HG02798 (cell line): ENCODE measurements around the gene DPYSL4.
"Not testable (repeated sequence)": the region's sequence is repeated elsewhere in the genome, so short reads cannot be mapped to it uniquely, and the experiment has no call there.

Experiments
- ATAC-seq: cut with Tn5 transposase; IDR thresholded peaks from one replicate; pipeline ENCODE4 v1.9.1; 2021; ENCODE audit warnings: mild to moderate bottlenecking; ENCODE audit not compliant: unreplicated experiment, poor library complexity

The DPYSL4 gene

DNA sequence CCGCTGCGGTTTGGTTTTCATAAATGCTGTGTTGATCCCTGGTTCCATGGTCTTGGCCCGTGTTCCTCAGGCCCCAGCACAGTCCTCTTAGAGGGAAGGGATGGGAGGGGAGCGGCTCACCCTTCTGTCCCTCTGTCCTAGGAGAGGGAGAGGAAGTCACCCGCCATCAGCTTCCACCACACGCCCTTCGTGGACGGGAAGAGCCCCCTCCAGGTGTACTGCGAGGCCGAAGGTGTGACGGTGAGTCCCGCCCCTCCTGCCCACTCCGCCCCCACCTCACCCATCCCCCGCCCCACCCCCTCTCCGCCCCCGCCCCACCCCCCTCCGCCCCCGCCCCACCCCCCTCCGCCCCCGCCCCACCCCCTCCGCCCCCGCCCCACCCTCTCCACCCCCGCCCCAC, 37.5 kb upstream of the DPYSL4 start:
- ATAC-seq, result no peak

DNA sequence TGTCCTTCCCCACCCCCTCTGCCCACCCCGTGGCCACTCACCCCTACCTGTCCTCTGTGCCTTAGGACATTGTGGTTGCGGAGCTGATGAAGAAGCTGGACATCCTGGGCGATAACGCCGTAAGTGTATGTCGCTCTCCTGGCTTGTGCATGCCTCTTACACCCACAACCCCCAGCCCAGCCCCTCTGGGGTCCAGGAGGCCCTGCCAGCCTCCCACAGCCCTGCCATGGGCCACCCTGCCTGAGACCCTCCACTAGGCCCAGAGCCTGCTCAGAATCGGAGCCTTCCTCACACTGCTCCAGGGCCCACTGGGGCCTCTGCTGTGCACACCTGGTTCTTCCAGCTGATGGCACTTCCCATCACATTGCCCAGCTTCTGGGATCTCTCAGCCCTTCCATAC, 36.8 kb upstream of the DPYSL4 start:
- no peak for ATAC-seq

DNA sequence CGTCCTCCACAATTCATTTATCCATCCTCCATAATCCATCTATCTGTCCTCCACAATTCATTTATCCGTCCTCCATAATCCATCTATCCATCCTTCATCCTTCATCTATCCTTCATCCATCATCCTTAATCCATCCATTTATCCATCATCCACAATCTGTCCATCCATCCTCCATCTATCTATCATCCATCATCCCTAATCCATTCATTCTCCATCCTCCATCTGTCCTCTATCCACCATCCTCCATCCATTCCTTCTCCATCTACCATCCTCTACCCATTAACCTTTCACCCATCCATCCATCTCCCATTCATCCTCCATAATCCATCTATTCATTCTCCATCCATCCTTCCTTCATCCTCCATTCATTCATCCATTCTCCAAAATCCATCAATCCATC, 36.0 kb upstream of the DPYSL4 start:
- no peak for ATAC-seq

DNA sequence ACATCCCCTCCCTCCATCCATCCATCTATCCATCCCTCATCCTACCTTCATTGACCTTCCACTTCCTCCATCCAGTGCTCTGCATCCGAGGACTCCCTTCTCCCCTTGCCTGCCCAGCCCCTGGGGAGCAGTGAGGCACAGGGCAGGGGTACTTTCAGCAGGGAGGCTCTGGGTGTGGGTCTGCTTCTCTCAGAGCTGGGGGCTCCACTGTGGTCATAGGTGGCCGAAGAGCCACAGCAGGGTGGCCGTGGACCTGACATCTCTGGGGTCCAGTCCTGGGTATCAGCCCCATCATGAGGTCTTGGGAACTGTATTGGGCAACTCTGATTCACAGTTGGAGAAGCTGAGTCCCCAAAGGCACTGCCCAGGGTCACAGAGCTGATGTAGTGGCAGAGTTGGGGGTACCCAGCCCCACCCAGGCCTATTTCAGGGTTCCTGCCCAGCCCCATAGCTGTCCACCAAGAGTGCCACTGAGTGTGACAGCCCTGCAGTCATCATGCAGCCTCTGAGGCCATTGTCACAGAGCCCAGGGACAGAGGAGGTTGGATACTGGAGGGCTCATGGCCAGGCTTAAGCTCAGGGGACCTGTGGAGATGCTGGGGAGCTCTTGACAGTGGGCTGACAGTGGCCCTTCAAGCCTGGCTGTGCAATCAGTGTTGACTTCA, 35.3 kb upstream of the DPYSL4 start:
- no peak for ATAC-seq

DNA sequence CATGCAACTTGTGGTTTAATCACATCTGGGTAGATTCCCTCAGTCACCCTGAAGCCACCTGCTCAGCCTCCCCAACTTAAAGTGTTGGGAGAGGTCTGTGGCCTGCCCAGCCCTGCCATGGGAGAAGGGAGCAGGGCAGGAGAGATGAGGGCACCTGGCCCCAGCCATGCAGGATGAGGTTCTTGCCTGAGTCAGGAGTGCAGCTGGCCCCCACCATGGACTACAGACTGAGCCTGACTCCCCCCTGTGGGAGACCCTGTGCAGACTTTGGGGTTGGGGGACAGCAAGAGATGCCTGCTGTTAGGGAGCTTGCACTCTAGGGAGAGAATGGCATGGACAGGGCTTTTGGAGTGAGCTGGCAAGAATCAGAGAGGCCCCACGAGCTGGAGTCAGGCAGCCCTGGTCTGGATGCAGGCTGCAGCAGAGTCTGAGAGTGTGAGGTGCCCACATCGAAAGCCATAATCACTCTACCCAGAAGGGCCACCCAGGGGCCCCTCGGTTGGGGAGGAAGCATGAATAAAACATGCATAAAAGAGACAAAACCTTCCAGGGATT, 34.7 kb upstream of the DPYSL4 start:
- no peak for ATAC-seq

DNA sequence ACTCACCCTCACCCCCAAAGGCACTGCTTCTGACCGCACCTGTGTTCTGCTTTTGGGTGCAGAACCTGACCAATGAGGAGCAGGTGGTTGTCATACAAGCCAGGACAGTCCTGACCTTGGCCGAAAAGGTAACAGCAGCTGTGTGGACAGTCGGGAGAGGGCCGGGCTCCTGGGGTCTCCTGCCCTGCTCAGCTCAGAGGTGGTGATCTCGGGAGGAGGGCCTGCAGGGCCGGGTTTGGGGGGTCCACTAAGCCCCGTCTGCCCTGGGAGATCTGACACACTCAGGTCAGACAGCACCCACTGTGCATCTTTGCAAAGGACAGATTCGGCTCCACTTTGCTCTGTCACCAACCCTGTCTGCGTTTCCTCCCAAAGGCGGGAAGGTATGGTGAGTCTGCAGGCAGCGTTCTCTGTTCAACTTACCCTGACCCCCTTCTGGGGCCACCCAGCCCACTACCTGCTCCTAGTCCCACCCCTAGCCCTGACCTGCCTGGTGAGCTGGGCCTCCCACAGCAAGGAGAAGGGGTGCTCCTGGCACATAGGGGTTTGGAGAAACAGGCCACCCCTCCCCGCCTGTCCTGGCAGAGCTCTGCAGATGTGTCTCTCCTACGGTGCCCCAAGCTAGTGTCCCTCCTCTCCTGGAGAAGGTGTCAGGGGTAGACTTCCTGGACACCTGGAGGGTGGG, 33.7 kb upstream of the DPYSL4 start:
- no peak for ATAC-seq

DNA sequence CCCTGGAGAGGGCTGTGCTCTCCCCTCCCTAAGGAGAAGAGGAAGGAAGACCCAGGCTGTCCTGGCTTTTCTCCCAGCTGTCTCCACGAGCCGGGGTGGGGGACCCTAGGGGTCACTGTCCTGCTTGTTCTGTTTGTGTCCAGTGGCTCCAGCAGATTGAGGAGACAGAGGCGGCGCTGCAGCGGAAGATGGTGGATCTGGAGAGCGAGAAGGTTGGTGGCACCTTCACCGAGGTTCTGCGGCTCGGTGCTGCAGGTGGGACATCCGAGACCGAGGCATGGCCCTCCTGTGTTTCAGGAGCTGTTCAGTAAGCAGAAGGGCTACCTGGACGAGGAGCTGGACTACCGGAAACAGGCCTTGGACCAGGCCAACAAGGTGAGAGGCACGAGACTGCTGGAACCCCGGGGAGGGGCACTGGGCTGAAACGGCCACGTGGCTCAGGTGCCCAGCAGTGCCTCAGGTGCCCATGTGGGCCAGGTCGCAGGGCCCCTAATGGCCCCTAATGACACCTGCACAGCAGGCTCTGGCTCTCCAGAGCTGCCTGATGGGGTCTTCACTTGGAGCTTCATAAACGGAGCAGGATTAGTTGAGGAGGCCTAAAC, 33.0 kb upstream of the DPYSL4 start:
- ATAC-seq, result no peak

DNA sequence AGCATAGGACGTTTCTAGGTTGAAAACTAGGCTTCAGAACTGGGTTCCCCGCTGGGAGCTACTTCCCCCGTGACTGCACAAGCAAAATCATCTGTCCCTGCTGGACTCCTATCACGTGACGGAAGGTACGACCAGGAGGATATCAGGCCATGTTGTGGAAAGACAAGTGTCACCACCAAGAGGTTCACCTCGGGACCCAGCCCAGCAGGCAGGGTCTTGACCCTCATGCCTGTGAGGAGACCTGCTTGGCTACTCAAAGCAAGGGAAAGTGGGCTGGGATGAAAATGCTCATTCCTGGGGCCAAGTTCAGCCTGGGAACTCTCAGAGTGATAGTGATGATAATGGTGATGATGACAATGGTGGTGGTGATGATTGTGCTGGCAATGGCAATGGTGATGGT, 32.3 kb upstream of the DPYSL4 start:
- ATAC-seq, result no peak

DNA sequence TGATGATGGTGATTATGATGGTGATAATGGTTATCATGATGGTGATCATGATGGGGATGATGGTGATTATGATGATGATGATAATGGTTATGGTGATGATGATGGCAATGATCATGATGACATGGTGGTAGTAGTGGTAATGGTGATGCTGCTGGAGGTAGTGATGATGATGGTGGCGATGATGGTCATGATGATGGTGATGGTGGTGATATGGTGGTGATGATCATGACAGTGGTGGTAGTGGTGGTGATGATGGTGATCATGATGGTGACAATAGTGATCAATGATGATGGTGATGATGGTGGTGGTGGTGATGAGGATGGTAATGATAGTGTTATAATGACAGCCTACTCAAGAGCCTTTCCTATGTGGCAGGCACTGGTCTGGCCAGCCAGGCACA, 31.8 kb upstream of the DPYSL4 start:
- ATAC-seq, result no peak

DNA sequence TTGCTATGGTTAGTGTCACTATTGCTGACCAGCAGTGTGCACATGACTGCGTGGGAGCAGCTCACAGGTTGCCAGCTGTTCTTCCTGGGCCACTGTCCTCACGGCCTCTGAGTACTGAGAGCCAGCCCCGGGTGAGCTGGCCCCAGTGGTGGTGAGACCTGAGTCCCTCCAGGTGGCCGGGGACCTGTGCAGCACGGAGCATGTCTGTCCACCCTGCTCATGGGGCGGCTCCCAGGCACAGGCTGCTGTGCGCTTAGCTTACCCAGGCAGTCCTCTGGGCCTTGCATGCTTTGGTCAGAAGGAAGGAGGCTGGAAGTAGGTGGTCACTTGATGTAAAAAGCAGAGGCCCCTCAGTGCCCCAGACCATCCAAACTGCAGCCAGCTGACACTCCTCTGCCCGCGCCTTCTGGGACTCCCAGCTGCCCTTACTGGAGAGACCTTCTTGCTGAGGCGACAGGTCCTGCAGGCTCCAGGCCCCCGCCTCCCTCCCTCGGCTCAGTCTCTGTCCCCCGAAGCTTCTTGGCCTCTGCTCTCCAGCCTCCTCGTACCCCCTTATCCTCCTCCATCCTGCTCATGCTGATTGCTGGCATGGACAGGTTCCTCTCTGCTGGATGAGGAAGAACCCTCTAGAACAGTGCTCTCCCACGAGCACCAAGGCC, 30.9 kb upstream of the DPYSL4 start:
- no peak for ATAC-seq

DNA sequence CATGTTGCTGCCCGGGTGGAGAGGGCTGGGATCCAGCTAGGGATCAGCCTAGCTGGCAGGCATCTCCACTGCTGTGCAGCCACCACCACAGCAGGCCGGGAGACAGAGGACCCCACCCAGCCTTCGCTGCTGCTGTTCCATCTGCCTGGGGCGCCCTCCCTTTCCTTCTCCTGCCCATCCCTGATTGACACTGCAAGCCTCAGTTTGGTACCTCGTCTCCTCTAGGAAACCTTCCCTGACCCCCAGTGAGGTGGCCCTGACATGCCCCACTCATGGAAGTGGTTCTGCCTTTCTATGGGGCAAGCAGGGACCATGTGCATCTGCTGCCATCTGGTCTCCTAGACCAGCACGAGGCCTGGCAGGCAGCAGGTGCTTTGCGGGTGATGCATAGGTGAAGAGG, 30.4 kb upstream of the DPYSL4 start:
- ATAC-seq, result no peak

DNA sequence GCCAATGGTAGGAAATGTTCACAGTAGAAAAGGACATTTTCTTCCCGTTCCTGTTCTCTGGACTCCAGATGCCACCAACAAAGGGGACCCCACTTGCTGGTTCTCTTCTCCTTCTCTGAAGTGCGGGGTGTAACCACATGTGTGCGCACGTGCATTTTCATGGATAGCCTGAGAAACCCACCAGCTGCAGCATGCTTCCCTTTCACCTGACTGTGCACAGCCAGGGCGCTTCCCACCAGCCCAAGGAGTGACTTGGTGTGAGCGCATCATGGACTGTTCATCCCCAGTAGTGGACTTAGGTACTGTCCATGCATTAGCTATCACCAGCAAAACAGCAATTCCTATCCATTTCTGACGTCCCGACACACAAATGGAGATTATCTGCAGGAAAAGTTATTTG, 29.6 kb upstream of the DPYSL4 start:
- no peak for ATAC-seq

DNA sequence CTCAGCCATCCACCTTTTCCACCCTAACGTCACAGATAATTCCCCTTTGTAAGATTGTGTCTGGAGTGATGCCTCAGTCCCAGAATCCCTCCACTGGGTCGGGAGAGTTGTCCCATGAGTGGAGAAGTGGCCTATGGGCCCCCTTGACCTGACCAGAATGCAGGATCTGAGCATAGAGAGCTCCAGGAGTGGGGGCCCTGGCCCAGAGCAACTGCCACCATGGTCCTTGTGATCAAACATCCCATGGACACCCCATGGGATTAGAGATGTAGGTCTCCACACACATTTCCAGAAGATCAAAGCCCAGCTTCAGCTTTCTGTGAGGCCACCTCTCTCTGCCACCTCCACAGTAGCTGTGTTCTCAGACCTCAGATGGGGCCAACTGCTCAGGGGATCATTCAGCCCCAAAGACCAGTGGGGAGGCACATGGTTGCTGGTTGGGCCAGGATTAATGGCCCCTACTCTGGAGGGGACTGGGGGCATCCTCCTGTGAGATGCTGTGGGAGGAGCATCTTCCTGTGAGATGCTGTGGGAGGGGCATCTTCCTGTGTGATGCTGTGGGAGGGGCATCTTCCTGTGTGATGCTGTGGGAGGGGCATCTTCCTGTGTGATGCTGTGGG, 28.5 kb upstream of the DPYSL4 start:
- ATAC-seq, result no peak

DNA sequence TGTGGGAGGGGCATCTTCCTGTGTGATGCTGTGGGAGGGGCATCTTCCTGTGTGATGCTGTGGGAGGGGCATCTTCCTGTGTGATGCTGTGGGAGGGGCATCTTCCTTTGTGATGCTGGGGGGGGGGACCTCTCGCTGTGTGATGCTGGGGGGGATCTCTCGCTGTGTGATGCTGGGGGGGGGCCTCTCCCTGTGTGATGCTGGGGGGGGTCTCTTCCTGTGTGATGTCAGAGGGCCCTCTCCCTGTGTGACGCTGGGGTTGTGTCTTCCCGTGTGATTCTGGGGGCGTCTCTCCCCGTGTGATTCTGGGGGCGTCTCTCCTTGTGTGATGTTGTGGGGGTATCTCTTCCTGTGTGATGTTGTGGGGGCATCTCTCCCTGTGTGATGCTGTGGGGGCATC, 27.9 kb upstream of the DPYSL4 start:
- ATAC-seq, result no peak

DNA sequence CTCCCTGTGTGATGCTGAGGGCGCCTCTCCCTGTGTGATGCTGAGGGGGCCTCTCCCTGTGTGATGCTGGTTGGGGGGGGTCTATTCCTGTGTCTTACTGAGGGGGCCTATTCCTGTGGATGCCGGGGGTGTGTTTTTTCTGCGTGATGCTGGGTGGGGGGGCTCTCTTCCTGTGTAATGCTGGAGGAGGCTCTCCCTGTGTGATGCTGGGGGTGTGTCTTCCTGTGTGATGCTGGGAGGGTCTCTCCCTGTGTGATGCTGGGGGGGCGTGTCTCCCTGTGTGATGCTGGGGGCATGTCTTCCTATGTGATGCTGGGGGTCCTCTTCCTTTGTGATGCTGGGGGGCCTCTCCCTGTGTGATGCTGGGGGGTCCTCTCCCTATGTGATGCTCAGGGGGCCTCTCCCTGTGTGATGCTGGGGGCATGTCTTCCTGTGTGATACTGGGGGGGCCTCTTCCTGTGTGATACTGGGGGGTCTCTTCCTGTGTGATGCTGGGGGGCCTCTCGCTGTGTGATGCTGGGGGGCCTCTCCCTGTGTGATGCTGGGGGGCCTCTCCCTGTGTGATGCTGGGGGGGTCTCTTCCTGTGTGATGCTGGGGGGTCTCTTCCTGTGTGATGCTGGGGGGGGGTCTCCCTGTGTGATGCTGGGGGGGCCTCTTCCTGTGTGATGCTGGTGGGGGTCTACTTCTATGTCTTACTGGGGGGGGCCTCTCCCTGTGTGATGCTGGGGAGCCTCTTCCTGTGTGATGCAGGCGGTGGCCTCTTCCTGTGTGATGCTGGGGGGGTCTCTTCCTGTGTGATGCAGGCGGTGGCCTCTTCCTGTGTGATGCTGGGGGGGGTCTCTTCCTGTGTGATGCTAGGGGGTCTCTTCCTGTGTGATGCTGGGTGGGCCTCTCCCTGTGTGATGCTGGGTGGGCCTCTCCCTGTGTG, 27.2 kb upstream of the DPYSL4 start:
- ATAC-seq, result not testable (repeated sequence)

DNA sequence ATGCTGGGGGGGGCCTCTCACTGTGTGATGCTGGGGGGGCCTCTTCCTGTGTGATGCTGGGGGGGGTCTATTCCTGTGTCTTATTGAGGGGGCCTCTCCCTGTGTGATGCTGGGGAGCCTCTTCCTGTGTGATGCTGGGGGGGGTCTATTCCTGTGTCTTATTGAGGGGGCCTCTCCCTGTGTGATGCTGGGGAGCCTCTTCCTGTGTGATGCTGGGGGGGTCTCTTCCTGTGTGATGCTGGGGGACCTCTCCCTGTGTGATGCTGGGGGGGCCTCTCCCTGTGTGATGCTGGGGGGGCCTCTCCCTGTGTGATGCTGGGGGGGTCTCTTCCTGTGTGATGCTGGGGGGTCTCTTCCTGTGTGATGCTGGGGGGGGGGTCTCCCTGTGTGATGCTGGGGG, 26.5 kb upstream of the DPYSL4 start:
- not testable (repeated sequence) for ATAC-seq

DNA sequence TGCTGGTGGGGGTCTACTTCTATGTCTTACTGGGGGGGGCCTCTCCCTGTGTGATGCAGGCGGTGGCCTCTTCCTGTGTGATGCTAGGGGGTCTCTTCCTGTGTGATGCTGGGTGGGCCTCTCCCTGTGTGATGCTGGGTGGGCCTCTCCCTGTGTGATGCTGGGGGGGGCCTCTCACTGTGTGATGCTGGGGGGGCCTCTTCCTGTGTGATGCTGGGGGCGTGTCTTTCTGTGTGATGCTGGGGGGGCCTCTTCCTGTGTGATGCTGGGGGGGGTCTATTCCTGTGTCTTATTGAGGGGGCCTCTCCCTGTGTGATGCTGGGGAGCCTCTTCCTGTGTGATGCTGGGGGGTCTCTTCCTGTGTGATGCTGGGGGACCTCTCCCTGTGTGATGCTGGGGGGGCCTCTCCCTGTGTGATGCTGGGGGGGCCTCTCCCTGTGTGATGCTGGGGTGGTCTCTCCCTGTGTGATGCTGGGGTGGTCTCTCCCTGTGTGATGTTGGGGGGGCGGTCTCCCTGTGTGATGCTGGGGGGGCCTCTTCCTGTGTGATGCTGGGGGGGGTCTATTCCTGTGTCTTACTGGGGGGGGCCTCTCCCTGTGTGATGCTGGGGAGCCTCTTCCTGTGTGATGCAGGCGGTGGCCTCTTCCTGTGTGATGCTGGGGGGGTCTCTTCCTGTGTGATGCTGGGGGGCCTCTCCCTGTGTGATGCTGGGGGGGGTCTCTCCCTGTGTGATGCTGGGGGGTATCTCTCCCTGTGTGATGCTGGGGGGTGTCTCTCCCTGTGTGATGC, 25.7 kb upstream of the DPYSL4 start:
- ATAC-seq, result not testable (repeated sequence)

DNA sequence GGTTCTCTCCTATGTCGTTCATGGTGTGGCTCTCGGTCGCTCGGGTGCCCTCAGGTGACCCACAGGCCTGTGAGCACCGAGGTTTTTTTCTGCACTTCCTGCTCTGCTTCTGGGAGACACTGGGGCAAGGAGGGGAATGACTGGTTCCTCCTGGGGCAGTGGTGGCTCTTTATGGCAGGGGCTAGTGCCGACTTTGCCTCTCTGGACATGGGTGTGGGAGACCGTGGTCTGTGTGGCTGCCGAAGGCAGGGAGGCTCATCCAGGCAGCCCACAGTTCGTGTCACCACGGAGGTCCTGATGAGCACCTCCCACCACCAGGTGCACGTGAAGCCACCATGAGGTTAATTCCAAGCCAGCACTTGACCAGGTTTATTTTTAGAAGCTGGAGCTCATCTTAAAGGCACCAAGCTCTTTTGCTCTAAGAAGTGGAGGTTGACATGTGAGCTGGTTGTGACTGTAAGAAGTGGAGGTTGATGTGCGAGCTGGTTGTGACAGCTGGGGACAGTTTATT, 24.7 kb upstream of the DPYSL4 start:
- no peak for ATAC-seq
